ENCODE results near the gene BAZ2B. TPM values are rescaled to one million over a fixed set of nuclear protein-coding genes. Genes with fewer than 3 reads are reported as not detected.

BAZ2B gene
- total RNA-seq, 1 experiment from 2014 or later: 19.9 TPM

- CTCF ChIA-PET: no interaction called here
- no peak overlapping the region for H3K27ac ChIP-seq (ENCODE audit: low read depth, low read length)
- no peaks in the 10 kb centered on the region for H3K9me3 ChIP-seq (ENCODE audit: control insufficient read depth in 1 of 2, insufficient read depth in 1 of 2, low read depth in 1 of 2, low read length in 2 of 2)
- no peak overlapping the region for H3K9ac ChIP-seq (ENCODE audit: low read length)
- H3K27me3 ChIP-seq (ENCODE audit: insufficient read depth, low read length): no peaks in the 10 kb centered on the region
- RAD21 ChIA-PET (ENCODE audit: low non-redundant PET in 1 of 2, low total read pairs in 2 of 2, uncharacterized antibody in 2 of 2, unreplicated experiment in 2 of 2): interaction anchor here in 1 of 2 experiments (0.7 kb wide), 1 partner anchor 15 kb away, joined by 3 read pairs; no protein-coding TSS in a partner anchor
- H3K4me2 ChIP-seq (ENCODE audit: low read length): no peak overlapping the region
- ATAC-seq (no peak), DNase-seq (ENCODE audit: low read depth, low spot score) (no peak)
- no peaks in the 10 kb centered on the region for H3K79me2 ChIP-seq (ENCODE audit: insufficient read depth, low read length)
- no peak overlapping the region for H2AFZ ChIP-seq (ENCODE audit: low read depth, low read length, poor library complexity, severe bottlenecking)
- H4K20me1 ChIP-seq (ENCODE audit: insufficient read depth): peaks cover 3% of the 10 kb centered on the region; the same call in 1 of the 2 replicates
- no peaks in the 10 kb centered on the region for H3K9me2 ChIP-seq (ENCODE audit: insufficient read depth)
- H3K4me3 ChIP-seq (replicated peaks in 1 of 2; ENCODE audit: low read depth in 1 of 2, low read length in 2 of 2): no peak overlapping the region
- no peaks in the 10 kb centered on the region for H3K36me3 ChIP-seq (ENCODE audit: control insufficient read depth in 1 of 2, insufficient read depth in 2 of 2, low read length in 2 of 2)
- no peak for TF ChIP-seq YY1 (IDR thresholded peaks at IDR 0.05; ENCODE audit: extremely low read depth, insufficient replicate concordance, low read depth, low read length)
- no peak for TF ChIP-seq ZFX (IDR thresholded peaks at IDR 0.05)
- TF ChIP-seq SRF (IDR thresholded peaks at IDR 0.05; ENCODE audit: low read depth): no peak
- TF ChIP-seq ZBTB33 (IDR thresholded peaks at IDR 0.05; ENCODE audit: extremely low read depth, insufficient replicate concordance, low read length): no peak
- no peak for TF ChIP-seq SP1 (IDR thresholded peaks at IDR 0.05; ENCODE audit: low read depth)
- no peak for TF ChIP-seq ATF3 (IDR thresholded peaks at IDR 0.05)
- TF ChIP-seq SIN3A (IDR thresholded peaks at IDR 0.05; ENCODE audit: low read depth): no peak
- no peak for TF ChIP-seq POLR2AphosphoS5 (IDR thresholded peaks at IDR 0.05; ENCODE audit: low read depth, low read length)
- TF ChIP-seq FOSL1 (IDR thresholded peaks at IDR 0.05; ENCODE audit: low read depth): no peak
- no peak for TF ChIP-seq JUND (IDR thresholded peaks at IDR 0.05)
- no peak for TF ChIP-seq EGR1 (IDR thresholded peaks at IDR 0.05; ENCODE audit: low read depth)
- no peak for TF ChIP-seq REST (IDR thresholded peaks at IDR 0.05; ENCODE audit: low read depth)
- no peak for TF ChIP-seq CTCF (IDR thresholded peaks at IDR 0.05 in 2 of 3, conservative IDR thresholded peaks at IDR 0.05 in 1 of 3; ENCODE audit: borderline replicate concordance in 1 of 3, insufficient read depth in 1 of 3, low read depth in 2 of 3, low read length in 2 of 3)
- TF ChIP-seq EZH2 (IDR thresholded peaks at IDR 0.05): no peak
- TF ChIP-seq CBX3 (IDR thresholded peaks at IDR 0.05; ENCODE audit: low read depth): no peak
- no peak for TF ChIP-seq RAD21 (IDR thresholded peaks at IDR 0.05; ENCODE audit: low read depth)
- TF ChIP-seq EZH2phosphoT487 (IDR thresholded peaks at IDR 0.05; ENCODE audit: borderline replicate concordance): no peak
- no peak for TF ChIP-seq POLR2A (IDR thresholded peaks at IDR 0.05; ENCODE audit: borderline replicate concordance, extremely low read depth, insufficient read depth, insufficient read length)
- H3K4me1 ChIP-seq (ENCODE audit: control insufficient read depth in 1 of 2, insufficient read depth in 2 of 2, low read length in 2 of 2): peaks cover 10 to 12% of the 10 kb centered on the region in 2 experiments
- BruUV-seq (replicated peaks): no TSS peak
- POLR2A ChIA-PET: no interaction called here
- intact Hi-C loops (cut with micrococcal nuclease): no loop called here
Observed at GRCh38 chr2:159633219-159633618, 16.9 kb upstream of the BAZ2B start.
